ENCODE measurements around the gene PIH1D2.
"Not testable (repeated sequence)": the region's sequence is repeated elsewhere in the genome, so short reads cannot be mapped to it uniquely, and the experiment has no call there.

Gene PIH1D2

GRCh38 chr11:112050721-112051120, 23.1 kb downstream of the PIH1D2 start:
- no peak for DNase-seq

GRCh38 chr11:112049777-112050176, 24.0 kb downstream of the PIH1D2 start:
- DNase-seq: no peak

- not testable (repeated sequence) for DNase-seq
Measured at GRCh38 chr11:112048256-112048655, 25.6 kb downstream of the PIH1D2 start.

- DNase-seq: not testable (repeated sequence)
Measured at GRCh38 chr11:112046647-112047046, 27.2 kb downstream of the PIH1D2 start.

- DNase-seq: no peak
Measured at GRCh38 chr11:112044961-112045360, 28.9 kb downstream of the PIH1D2 start.

- no peak for DNase-seq
Measured at GRCh38 chr11:112042961-112043304, 30.9 kb downstream of the PIH1D2 start.

GRCh38 chr11:112042161-112042960, 31.5 kb downstream of the PIH1D2 start:
- DNase-seq: no peak

- DNase-seq: no peak
Measured at GRCh38 chr11:112037527-112037926, 36.3 kb downstream of the PIH1D2 start.

GRCh38 chr11:112033902-112034301, 39.9 kb downstream of the PIH1D2 start:
- DNase-seq: no peak

GRCh38 chr11:112029460-112029859, 44.4 kb downstream of the PIH1D2 start:
- DNase-seq: no peak

- DNase-seq: not testable (repeated sequence)
Measured at GRCh38 chr11:112026784-112027410, 46.9 kb downstream of the PIH1D2 start.

GRCh38 chr11:112025707-112026106, 48.1 kb downstream of the PIH1D2 start:
- no peak for DNase-seq

- DNase-seq: peak; percentile 93
Measured at GRCh38 chr11:112024773-112025678, 48.8 kb downstream of the PIH1D2 start, which contains the start of gene DLAT. TSS of gene DLAT (plus strand) at chr11:112025408. CDS start at chr11:112025473, 65 bp downstream.

- no peak for DNase-seq
Measured at GRCh38 chr11:112024178-112024772, 49.5 kb downstream of the PIH1D2 start.

GRCh38 chr11:112023104-112023503, 50.7 kb downstream of the PIH1D2 start:
- DNase-seq: no peak

GRCh38 chr11:112019066-112019465, 54.8 kb downstream of the PIH1D2 start:
- no peak for DNase-seq
